GM18526 (cell line): ENCODE measurements around the gene UBASH3A.
A peak's percentile ranks its signal among the peaks of the same experiment; 100 is the strongest.

ENCODE experiments used
- POLR2A ChIP-seq: IDR thresholded peaks from 3 replicates; pipeline ENCODE4 v1.6.1; 2011; ENCODE audit not compliant: insufficient read length; ENCODE audit errors: extremely low read depth

Gene UBASH3A

GRCh38 chr21:42480736-42481135, 77.0 kb downstream of the UBASH3A start:
- TF ChIP-seq POLR2A, result no peak

- TF ChIP-seq POLR2A, result no peak
Measured at GRCh38 chr21:42481169-42481568, 77.5 kb downstream of the UBASH3A start.

GRCh38 chr21:42484966-42485365, 81.3 kb downstream of the UBASH3A start:
- TF ChIP-seq POLR2A, result no peak

GRCh38 chr21:42486072-42486471, 82.4 kb downstream of the UBASH3A start:
- TF ChIP-seq POLR2A, result no peak

GRCh38 chr21:42486531-42486930, 82.8 kb downstream of the UBASH3A start:
- TF ChIP-seq POLR2A, result no peak

GRCh38 chr21:42489006-42489563, 85.4 kb downstream of the UBASH3A start:
- TF ChIP-seq POLR2A, result no peak

- TF ChIP-seq POLR2A, result no peak
Measured at GRCh38 chr21:42489991-42490390, 86.3 kb downstream of the UBASH3A start.

- no peak for TF ChIP-seq POLR2A
Measured at GRCh38 chr21:42490720-42491119, 87.0 kb downstream of the UBASH3A start.

GRCh38 chr21:42491328-42491727, 87.6 kb downstream of the UBASH3A start:
- no peak for TF ChIP-seq POLR2A

- no peak for TF ChIP-seq POLR2A
Measured at GRCh38 chr21:42492201-42492600, 88.5 kb downstream of the UBASH3A start.

GRCh38 chr21:42493109-42494060, 89.7 kb downstream of the UBASH3A start:
- no peak for TF ChIP-seq POLR2A

- no peak for TF ChIP-seq POLR2A
Measured at GRCh38 chr21:42495027-42495426, 91.3 kb downstream of the UBASH3A start.

- no peak for TF ChIP-seq POLR2A
Measured at GRCh38 chr21:42495765-42496119, 92.0 kb downstream of the UBASH3A start.

GRCh38 chr21:42496120-42496838, 92.6 kb downstream of the UBASH3A start, which contains the start of gene RSPH1:
TSS of gene RSPH1 (minus strand) at chr21:42496224. CDS start at chr21:42496186, 38 bp downstream.
- peak; percentile 50 for TF ChIP-seq POLR2A

GRCh38 chr21:42496839-42497202, 93.1 kb downstream of the UBASH3A start:
- TF ChIP-seq POLR2A, result no peak
